NCI-H2029 treated with DMSO at 0.1 percent for 48 hours (cell line): ENCODE measurements around the gene MTM1.

Experiments used
- DNase-seq: peaks from one replicate; lab custom pipeline; 2025; lab: John Stamatoyannopoulos, UW

Gene MTM1

DNA sequence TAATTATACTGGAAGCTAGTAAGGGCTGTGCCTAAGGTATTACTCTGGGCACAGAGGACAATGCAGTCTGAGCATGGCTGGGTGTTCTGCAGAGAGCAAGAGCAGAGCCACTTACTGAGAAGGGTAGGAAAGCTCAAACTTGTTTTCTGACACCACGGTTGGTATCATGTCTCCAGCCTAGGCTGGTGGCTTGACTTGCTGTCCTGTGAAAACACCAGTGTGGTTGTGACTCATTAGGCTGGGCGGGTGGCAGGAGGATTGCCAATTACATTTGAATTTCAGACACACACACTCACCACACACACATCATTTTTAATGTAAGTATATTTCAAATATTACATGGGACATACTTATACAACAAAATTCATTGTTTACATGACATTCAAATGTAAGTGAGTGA is 19.7 kb upstream of the MTM1 start:
- DNase-seq = no peak

DNA sequence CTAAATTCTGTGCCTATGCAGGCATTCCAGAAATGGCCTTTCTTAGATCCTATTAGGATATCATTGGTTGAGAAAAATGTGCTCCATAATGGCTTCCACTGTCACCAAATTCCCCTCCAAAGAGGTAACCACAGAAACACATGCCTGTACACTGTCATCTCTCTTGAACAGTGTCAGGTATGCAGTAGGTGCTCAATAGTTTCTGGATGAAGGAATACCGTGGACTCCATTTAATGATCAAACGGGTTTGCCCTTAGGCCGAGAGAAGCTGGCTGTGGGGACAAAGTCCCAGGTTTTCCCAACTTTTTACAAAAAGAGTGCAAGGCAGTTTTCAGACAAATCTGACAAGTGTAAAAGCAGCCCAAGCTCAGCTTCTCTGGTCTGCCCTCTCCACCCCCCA is 16.5 kb upstream of the MTM1 start:
- no peak for DNase-seq

DNA sequence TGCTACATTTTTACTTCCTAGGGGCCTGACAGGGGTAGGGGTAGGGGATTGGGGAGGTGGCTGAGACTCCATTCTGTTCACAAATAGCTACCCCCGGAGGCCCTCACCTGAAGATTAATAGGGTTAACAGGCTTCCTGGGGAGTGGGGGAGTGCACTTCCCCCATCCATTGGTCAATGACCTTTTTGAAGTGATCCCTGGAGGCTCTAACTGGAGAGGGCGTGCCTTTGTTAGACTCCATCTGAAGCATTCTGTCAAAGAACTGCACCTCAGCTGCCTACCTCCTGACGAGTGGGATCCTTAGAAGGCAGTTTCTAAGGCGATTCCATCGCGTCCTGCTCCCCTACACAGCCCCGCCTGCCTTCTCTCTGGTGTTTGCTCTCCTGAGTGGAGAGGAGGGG is 10.0 kb upstream of the MTM1 start:
- DNase-seq = no peak

DNA sequence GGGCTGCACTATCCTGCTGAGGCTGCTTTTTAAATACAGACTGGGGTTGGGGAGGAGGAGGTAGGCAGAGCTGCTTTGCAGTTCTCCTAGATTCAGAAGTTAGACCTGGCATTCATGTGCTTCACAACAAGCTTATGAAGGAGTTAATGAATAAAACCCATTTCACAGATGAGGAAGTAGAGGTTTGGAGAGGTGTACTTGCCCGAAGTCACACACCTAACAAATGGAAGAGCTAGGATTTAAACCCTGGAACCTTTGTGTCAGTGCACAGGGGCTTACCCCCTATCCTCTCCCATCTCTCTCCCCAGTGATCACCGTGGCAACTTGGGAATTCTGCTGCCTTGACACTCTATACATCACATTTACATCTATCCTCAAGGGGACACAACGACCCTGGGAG is 3.6 kb upstream of the MTM1 start:
- no peak for DNase-seq

DNA sequence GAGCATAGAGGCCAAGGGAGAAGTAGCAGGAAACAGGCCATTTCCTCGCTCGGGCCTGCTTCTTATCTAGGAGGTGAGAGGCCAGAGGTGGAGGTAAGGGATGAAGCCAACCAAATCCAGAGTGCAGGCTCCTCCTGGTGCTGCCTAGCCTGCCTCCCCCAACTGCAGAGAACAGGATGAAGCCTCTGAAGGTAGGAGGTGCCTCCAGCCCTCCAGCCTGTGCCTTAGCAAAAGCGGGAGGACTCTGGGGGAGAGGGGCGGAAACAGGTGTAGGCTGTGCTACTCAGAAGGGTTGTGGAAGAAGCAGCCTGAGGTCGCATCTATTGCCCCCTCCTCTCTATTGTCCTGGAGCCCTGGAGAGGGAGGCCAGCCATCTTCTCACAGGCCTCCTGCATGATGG is 2.9 kb upstream of the MTM1 start:
- no peak for DNase-seq

DNA sequence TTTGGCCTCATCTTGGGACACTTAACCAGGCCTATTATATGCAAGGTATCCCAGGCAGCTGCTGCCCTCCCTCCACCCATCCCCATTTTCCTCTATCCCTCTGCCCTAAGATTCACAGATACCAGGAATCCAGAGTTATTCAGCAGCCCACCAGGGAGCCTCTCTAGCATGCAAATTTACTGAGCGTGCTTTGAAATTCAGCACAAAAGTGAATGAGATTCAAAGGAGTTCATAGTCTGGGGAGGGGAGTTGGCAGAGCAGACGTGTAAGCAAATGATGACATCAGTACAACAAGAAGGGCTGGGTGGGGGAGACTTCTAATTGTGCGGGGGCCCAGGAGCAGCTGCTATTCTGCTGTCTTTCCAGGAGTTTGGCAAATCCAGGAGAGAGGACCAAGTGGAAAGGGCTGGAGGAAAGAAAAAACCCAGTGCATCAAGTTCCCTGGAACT is 1.7 kb upstream of the MTM1 start:
- no peak for DNase-seq

DNA sequence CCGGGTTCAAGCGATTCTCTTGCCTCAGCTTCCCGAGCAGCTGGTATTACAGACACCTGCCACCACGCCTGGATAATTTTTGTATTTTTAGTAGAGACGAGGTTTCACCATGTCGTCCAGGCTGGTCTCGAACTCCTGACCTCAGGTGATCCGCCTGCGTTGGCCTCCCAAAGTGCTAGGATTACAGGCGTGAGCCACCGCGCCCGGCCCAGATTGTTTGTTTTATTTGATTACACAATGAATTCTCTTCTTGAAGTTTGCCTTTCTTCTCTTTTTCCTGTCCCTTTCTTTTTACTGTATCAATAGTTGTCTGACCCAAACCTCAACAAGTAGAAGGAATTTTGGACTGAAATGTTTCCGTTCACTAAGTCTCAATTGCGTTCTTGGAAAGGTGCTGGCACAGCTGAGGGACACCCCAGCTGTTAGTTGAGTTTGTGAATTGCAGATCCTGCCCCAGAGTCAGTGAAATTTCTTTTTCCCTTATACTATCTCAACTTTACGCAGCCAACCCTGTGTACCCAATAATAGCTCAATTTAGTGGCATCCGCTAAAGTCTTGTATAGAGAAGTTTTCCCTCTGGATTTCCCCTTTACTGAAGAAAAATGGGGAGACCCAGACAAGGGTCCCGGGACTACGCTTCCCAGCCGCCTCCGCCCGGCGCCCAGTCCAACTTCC is 639 bp upstream of the MTM1 start:
- DNase-seq = no peak

DNA sequence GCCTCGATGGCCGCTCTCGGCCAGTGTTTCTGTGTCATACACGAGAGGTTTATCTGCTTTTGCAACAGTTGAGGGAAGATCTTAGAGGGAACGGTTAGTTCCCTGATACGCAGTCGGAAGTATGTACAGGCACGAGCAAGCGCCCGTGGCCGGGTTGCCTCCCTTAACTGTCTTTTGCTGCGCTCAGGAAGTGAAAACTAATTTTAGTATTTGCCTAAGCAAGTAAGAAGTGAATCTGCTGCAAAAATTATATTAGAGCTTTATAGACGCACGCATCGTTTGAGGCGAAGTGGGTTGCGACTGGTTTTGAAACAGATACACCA is 695 bp downstream of the MTM1 start:
- DNase-seq = no peak

DNA sequence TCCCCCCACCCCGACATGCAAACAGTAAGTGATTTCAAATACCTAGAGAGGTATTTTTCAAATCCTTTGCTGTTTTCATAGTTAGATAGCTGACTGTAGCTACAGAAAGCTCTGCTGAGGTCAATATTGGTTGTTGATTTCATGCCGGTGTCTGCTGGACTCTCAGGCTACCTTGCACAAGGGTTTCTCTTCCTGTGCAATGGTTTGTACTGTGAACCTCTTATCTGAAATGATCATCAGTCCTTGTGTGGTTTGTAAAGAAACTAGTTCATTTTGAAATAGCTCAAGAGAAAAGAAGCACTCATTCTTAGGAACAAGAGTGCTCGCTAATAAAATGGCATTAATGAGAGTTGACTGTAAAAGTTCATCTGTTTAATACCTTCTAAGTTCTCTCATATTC is 2.1 kb downstream of the MTM1 start:
- DNase-seq = no peak

DNA sequence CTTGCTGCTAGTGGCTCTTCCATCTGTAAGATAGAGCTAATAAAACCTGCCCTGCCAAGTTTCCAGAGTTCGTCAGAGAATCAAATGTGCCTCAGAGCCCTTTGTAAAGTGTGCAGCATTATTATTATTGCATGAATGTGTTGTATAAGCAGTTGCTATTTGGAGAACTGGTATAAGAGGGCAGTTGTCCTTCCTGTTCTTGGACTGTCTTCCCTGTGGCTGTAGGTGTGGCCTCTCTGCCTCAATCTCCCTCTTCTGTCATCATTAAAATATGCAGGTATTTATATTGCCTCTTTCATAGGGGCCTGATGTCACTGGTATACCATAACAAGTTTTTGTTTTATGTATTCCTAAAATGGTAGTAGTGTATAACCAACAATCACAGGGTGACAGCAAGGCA is 3.8 kb downstream of the MTM1 start:
- DNase-seq = no peak

DNA sequence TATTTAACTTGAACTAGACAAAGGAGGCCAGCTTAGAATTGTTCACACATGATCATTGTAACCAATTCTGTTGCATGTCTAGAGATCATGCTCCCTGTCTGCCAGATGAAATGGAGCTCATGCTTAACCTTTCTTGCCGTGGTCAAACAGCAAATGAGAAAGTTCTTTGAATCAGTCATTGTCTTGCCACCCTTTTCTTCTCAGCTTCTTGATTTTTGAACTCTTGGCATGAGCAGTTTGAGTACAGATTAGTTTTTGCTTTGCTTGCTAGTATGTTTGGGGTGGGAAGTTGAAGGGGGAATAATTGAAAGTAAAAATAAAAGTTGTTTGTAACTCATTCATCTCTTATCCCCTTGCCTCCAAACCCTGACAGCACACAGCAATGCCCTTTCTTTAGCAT is 4.7 kb downstream of the MTM1 start:
- DNase-seq = no peak

DNA sequence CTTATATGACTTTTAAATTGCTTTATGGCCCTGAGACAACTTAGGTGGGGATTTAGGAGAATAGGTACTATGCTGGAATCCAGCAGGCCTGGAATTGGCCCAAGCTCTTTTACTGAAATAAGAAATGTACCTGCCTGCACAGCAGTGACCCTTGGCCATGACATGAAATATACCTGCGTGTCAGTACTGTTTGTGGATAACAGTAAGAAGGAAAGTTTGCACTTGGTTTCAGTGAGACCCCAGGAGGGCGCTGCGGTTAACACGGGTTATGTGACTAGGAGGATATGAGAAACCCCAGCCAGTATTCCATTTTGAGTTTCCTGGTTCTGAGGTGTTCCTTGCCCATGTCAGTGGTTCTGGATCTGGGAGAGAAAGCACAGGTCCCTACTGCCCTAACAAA is 5.3 kb downstream of the MTM1 start:
- DNase-seq = no peak

DNA sequence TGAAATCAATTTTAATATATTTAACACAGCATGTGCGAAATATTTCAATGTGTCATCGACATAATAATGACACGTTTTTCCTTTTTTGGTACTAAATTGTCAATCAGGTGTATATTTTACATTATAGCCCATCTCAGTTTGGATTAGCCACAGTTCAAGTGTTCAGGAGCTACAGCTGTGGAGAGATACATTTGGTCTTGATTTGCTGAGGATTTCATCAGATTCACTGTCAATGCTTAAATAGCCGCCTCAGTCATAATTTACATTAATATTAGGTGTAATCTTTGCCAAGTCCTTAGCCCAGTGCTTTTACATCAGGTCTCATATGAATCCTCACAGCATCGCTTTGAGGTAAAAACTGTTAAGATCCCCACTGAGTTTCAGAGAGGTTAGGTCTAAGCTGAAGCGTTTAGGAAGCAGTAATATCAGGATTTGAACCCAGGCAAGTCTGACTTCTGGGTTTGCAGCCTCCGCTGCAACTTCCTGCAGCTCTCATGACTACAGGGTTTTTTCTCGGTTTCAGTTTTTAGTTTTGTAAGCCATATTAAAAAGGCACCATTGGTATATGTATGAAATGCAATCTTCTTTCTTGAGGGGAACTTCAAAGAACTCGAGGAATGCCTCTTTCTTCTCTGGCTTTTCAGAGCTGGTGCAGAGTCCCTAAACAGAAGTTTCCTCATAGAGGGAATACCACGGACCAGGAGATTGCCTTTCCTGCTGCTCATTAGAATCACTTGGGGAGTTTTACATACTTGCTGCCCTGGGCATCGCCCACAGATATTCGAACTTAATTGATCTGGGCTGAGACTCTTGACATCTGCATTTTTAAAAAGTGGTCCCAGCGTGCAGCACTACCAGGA is 6.4 kb downstream of the MTM1 start:
- DNase-seq = no peak

DNA sequence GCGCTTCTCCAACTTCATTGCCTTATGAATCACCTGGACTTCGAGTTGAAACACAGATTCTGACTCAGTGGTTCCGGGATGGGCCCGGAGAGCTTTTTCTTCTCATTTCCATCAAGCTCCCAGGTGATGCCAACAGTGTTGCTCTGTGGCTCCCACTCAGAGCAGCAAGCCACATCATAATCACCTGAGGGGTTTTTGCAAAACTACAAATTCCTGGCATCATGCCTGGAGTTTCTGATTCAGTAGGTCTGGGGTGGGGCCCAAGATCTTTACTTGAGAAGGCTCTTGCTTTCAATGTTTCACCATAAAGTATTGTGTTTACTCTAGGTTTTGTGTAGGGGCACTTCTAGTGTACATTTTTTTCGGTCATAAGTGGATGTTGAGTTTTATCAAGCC is 7.0 kb downstream of the MTM1 start:
- DNase-seq = no peak

DNA sequence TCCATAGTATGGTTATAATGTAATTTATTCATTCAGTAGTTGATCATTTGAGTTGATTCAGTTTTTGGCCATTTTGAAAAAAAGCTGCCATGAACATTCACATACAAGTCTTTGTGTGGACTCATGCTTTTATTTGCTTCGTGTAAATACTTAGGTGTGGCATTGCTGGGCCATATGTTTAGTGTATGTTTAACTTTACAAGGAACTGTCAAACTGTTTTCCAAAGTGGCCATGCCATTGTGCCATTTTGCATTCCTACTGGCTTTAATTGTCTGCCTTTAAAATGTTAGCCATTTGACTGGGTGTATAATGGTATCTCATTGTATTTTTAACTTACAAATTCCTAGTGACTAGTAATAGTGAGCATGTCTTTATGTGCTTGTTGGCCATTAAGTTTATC is 8.8 kb downstream of the MTM1 start:
- DNase-seq = no peak

DNA sequence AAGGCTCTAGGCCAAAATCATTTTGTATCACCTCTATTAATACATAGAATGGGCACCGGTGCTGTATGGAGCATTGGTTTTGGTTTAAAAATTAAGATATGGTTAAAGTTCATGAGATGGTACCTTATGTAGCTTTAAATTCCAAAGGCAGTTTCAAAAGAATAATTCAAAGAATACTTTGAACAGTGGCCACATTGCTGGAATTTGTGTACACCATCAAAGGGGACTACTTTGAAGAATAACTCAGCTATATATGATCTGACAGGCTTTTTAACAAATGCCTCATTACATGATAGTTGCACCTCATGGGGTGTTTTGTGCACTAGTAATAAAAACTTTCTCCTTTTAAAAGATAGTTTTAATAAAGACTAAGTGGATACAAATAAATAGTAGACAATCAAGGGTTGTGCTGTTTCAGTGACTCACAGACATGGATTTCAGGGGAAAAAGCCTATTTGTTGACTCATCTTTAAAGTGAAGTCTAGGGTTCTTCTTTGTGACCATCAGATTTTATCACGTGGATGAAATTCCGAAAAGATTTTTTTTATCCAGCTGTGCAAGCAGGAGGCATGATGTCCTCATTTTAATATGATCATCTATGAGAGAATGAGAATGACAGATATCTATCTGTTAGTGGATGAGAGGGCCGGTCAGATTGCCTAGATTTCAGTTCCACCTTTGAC is 12.8 kb downstream of the MTM1 start:
- DNase-seq = no peak

DNA sequence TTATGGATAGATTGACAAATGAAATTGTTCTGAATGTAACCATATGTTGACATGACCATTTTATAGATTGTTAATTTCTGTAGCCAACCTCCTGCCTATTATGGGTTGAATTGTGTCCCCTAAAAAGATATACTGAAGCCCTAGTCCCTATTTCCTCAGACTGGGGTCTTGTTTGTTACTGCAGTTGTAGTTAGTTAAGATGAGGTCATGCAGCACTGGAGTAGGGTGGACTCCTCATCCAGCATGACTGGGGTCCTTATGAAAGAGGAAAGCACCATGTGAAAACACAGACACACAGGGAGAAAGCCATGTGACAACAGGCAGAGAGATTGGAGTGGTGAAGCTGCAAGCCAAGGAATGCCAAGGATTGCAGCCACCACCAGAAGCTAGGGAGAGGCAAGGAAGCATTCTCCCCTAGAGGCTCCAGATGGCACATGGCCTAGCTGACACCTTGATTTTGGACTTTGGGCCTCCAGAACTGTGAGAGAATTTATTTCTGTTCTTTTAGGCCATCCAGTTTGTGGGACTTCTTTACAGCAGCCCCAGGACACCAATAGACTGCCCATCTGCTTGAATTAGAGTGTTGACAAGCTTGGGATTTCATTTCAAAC is 14.0 kb downstream of the MTM1 start:
- DNase-seq = no peak

DNA sequence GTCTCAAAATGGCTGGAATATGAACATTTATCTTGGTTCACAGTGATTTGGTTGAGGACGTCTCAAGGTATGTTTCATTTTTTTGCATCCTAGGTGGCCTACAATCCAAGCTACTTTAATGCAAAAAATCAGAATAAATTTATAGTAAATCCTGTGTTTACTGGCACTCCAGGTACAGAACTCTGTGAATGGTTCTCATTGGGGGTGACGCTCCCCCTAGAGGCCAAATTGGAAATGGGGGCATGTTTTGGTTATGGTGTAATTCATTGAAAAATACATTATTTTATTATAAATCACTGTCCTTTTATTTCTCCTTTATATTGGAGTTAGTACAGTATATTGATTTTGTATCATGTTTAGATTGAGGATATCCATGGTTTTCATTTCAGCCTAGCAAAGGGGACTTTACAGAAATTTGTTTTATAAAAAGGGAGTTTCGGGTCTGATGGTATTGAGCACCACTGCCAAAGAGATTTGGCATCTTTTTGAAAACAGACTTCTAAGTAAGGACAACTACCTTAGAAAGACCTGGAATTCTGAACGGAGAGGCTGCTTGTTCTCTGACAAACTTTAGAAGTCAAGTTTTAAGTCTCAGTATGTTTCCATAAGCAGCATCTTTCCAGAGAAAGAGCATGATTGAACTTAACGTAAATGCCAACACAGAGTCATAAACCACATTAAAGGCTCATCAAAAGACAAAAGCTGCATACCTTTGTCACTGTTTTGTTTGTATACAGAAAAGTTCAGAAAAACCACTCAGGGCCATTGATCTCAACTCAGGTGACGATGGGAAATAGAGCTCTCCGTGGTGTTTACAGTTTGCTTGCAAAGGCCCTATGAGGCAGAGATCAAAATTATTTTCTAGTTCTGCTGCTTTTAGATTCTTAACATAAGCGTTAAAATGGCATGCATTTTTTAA is 19.4 kb downstream of the MTM1 start:
- DNase-seq = no peak

DNA sequence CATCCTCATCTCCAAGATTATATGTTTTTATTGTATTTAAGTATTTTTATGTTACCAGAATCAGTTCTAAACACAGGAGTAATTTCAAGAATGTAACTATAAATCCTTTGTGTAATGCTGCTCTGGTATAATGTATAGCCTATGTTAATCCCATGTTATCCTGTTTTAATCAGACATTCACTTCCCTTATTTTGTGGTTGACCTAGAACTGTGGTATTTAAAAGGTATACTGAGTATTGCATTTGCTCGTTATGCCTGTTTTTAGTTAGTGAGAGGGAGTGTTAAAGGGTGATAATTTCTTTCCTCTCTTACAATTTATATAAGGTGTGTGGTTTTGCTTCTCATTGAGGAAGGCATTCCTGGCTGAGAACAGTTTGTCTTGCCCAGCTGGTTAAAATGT is 26.2 kb downstream of the MTM1 start:
- DNase-seq = no peak

DNA sequence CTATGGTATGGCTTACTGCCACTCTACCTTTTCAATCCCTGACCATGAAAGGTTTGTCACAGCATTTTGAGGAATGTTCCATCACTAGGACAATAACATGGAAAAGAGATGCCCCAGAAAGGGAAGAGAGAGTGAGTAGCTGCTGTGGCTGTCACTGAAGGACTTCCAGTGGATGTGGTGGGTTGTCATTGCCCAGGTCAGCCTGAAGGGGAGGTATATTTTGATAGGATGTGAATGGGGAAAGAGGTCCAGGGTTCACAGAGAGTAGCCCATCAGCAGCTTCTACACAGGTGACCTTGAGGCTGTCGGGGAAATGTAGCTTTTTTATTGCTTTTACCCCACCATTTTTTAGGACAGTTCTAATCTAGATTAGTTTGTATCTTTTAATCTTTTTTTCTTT is 30.8 kb downstream of the MTM1 start:
- no peak for DNase-seq

DNA sequence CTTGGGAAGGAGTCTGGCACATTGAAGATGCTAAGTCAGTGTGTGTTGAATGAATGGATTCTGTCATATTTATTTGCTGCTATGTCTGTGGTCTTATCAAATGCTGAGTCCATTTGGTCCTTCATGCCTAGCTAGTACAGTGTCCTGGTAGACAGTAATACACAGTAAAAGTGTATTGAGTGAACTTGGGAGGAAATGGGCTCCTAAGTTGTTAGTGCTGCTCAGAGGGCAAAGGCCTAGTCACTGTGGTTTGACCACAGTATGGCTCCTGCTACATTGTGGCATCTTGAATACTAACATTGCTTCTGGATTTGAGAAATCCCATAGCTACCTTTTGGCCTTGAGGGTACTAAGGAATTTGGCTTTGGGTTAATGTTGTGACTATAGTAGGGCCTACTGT is 33.9 kb downstream of the MTM1 start:
- no peak for DNase-seq

DNA sequence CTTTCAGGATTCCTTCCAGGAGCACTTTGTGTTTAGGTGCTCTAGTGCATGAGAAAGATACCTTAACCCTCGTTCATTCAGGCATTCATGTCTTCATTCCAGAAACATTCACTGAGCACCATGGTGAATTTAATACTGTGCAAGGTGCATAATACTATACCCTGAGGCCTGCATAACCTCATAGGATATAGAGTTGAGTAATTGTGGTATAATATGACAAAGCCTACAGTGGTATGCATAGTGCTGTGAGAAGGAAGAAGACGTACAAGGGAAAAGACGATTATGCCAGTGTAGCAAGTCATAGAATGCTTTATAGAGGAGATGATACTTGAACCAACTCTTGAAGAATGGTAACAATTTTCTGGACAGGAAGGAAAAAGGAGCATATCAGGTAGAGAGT is 34.3 kb downstream of the MTM1 start:
- DNase-seq = no peak
